ENCODE results near the gene SEC11C.

SEC11C gene

DNA sequence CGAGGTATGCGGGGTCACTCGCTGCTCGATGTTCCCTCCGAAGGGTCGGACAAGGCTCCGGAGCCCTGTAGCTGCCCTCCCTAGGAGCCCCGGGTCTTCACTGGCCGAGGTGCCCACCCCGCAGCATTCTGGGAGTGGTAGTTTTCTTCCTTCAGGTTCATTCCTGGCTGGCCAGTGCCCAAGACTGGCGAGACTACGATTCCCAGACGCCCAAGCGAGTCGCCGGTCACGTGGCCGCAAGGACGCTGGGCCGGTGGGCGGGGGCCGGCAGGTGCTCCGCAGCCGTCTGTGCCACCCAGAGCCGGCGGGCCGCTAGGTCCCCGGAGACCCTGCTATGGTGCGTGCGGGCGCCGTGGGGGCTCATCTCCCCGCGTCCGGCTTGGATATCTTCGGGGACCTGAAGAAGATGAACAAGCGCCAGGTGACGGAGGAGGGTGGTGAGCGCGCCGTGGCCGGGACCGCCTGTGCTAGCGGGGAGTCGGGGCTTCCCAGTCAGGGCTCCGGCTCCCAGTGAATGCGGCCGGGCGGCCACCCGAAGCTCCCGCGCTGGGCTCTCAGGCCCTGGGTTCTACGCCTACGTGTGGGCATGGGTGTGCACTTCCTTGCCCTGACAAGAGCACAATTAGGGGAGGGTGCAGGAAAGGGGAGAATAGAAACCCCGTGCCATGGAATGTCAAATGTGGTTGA is at the start of gene SEC11C:
Gene SEC11C (plus strand): TSS at position 270 of the 687 bp plus-strand sequence. CDS start 65 bp downstream, at position 335.
- TF ChIP-seq, protein P1, sequence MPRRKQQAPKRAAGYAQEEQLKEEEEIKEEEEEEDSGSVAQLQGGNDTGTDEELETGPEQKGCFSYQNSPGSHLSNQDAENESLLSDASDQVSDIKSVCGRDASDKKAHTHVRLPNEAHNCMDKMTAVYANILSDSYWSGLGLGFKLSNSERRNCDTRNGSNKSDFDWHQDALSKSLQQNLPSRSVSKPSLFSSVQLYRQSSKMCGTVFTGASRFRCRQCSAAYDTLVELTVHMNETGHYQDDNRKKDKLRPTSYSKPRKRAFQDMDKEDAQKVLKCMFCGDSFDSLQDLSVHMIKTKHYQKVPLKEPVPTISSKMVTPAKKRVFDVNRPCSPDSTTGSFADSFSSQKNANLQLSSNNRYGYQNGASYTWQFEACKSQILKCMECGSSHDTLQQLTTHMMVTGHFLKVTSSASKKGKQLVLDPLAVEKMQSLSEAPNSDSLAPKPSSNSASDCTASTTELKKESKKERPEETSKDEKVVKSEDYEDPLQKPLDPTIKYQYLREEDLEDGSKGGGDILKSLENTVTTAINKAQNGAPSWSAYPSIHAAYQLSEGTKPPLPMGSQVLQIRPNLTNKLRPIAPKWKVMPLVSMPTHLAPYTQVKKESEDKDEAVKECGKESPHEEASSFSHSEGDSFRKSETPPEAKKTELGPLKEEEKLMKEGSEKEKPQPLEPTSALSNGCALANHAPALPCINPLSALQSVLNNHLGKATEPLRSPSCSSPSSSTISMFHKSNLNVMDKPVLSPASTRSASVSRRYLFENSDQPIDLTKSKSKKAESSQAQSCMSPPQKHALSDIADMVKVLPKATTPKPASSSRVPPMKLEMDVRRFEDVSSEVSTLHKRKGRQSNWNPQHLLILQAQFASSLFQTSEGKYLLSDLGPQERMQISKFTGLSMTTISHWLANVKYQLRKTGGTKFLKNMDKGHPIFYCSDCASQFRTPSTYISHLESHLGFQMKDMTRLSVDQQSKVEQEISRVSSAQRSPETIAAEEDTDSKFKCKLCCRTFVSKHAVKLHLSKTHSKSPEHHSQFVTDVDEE (CRISPR knock-in tag; IDR thresholded peaks at IDR 0.05): peak; percentile 81
- TF ChIP-seq SNAI2 (CRISPR knock-in tag; IDR thresholded peaks at IDR 0.05): peak; percentile 94
- TF ChIP-seq, protein P2, sequence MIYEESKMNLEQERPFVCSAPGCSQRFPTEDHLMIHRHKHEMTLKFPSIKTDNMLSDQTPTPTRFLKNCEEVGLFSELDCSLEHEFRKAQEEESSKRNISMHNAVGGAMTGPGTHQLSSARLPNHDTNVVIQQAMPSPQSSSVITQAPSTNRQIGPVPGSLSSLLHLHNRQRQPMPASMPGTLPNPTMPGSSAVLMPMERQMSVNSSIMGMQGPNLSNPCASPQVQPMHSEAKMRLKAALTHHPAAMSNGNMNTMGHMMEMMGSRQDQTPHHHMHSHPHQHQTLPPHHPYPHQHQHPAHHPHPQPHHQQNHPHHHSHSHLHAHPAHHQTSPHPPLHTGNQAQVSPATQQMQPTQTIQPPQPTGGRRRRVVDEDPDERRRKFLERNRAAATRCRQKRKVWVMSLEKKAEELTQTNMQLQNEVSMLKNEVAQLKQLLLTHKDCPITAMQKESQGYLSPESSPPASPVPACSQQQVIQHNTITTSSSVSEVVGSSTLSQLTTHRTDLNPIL (CRISPR knock-in tag; IDR thresholded peaks at IDR 0.05; ENCODE audit: low read depth): no peak
- ATAC-seq: peak; percentile 96

DNA sequence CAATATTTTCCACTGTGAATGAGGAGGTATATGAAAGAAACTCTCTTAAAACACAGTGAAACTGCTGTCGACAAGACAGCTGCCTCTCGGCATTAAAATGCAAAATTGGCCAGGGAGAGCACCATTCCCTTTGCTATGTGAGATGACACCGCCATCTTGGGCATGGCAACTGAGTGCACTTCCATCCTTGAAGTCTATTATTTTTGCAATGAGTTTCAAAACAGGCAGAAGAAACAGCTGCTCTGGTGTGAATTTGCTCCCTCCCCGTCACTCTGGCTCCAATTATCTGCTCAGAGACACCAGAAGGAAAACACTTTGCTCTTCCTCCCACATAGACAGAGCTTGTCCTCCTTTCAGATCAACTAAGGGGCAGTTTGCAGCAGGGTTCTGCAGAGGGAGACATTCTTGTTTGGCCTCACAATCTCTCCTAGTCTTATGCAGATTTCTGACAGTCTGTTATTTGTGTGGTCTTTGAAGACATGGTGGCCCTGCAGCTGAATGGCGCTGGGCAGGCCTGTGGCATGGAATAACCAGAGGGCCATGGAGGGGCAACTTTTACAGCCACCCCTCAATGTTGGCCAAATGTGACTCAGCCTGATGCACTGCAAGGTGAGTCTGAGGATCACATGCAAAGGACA is 48.6 kb upstream of the SEC11C start:
- TF ChIP-seq, protein P2 (CRISPR knock-in tag; IDR thresholded peaks at IDR 0.05; ENCODE audit: low read depth): no peak
- no peak for TF ChIP-seq TOX (CRISPR knock-in tag; IDR thresholded peaks at IDR 0.05; ENCODE audit: borderline replicate concordance)
- TF ChIP-seq PPARA (CRISPR knock-in tag; IDR thresholded peaks at IDR 0.05; ENCODE audit: borderline replicate concordance): no peak
- no peak for TF ChIP-seq GLIS3 (CRISPR knock-in tag; IDR thresholded peaks at IDR 0.05)
- no peak for TF ChIP-seq TCF4 (CRISPR knock-in tag; IDR thresholded peaks at IDR 0.05; ENCODE audit: borderline replicate concordance)
- TF ChIP-seq, protein P1 (CRISPR knock-in tag; IDR thresholded peaks at IDR 0.05): no peak
- TF ChIP-seq ARNTL (CRISPR knock-in tag; IDR thresholded peaks at IDR 0.05; ENCODE audit: borderline replicate concordance, low read depth): no peak
- TF ChIP-seq CSDC2 (CRISPR knock-in tag; IDR thresholded peaks at IDR 0.05): no peak
- TF ChIP-seq, protein P3, sequence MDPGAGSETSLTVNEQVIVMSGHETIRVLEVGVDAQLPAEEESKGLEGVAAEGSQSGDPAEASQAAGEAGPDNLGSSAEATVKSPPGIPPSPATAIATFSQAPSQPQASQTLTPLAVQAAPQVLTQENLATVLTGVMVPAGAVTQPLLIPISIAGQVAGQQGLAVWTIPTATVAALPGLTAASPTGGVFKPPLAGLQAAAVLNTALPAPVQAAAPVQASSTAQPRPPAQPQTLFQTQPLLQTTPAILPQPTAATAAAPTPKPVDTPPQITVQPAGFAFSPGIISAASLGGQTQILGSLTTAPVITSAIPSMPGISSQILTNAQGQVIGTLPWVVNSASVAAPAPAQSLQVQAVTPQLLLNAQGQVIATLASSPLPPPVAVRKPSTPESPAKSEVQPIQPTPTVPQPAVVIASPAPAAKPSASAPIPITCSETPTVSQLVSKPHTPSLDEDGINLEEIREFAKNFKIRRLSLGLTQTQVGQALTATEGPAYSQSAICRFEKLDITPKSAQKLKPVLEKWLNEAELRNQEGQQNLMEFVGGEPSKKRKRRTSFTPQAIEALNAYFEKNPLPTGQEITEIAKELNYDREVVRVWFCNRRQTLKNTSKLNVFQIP (CRISPR knock-in tag; IDR thresholded peaks at IDR 0.05; ENCODE audit: borderline replicate concordance, low read depth): no peak
- TF ChIP-seq ZNF70 (CRISPR knock-in tag; IDR thresholded peaks at IDR 0.05): no peak
- TF ChIP-seq SNAI2 (CRISPR knock-in tag; IDR thresholded peaks at IDR 0.05): no peak
- no peak for TF ChIP-seq RARB (CRISPR knock-in tag; IDR thresholded peaks at IDR 0.05)
- no peak for TF ChIP-seq ISL1 (CRISPR knock-in tag; IDR thresholded peaks at IDR 0.05)
- ATAC-seq: no peak

DNA sequence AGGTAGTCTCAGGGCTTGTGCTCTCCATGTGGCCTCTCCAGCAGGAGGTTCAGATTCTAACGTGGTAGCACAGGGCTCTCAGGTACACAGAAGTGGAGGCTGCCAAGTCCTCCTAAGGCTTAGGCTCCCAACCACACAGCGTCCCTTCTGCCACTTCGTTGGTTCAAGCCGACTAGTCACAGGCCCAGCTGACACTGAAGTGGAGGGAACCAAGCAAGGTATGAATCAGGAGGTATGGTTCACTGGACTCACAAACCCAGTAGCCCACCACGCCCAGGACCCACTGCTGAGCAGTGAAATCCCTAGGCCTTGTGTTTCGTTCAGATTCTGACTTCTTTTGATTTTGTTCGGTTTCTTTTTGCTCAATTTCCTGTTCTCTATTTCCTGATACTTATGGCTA is 46.0 kb upstream of the SEC11C start:
- ATAC-seq: no peak
- no peak for TF ChIP-seq ISL1 (CRISPR knock-in tag; IDR thresholded peaks at IDR 0.05)
- TF ChIP-seq, protein P3 (CRISPR knock-in tag; IDR thresholded peaks at IDR 0.05; ENCODE audit: borderline replicate concordance, low read depth): no peak
- no peak for TF ChIP-seq TCF4 (CRISPR knock-in tag; IDR thresholded peaks at IDR 0.05; ENCODE audit: borderline replicate concordance)
- TF ChIP-seq ZFP3 (CRISPR knock-in tag; IDR thresholded peaks at IDR 0.05): no peak
- no peak for TF ChIP-seq RARB (CRISPR knock-in tag; IDR thresholded peaks at IDR 0.05)
- no peak for TF ChIP-seq ZC3H10 (CRISPR knock-in tag; IDR thresholded peaks at IDR 0.05)
- TF ChIP-seq ZNF8 (CRISPR knock-in tag; IDR thresholded peaks at IDR 0.05): no peak
- TF ChIP-seq, protein P4, sequence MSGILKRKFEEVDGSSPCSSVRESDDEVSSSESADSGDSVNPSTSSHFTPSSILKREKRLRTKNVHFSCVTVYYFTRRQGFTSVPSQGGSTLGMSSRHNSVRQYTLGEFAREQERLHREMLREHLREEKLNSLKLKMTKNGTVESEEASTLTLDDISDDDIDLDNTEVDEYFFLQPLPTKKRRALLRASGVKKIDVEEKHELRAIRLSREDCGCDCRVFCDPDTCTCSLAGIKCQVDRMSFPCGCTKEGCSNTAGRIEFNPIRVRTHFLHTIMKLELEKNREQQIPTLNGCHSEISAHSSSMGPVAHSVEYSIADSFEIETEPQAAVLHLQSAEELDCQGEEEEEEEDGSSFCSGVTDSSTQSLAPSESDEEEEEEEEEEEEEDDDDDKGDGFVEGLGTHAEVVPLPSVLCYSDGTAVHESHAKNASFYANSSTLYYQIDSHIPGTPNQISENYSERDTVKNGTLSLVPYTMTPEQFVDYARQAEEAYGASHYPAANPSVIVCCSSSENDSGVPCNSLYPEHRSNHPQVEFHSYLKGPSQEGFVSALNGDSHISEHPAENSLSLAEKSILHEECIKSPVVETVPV (CRISPR knock-in tag; IDR thresholded peaks at IDR 0.05): no peak
- TF ChIP-seq PPARA (CRISPR knock-in tag; IDR thresholded peaks at IDR 0.05; ENCODE audit: borderline replicate concordance): no peak
- TF ChIP-seq, protein P2 (CRISPR knock-in tag; IDR thresholded peaks at IDR 0.05; ENCODE audit: low read depth): no peak
- TF ChIP-seq CSDC2 (CRISPR knock-in tag; IDR thresholded peaks at IDR 0.05): no peak
- no peak for TF ChIP-seq BACH2 (CRISPR knock-in tag; IDR thresholded peaks at IDR 0.05; ENCODE audit: borderline replicate concordance)
- no peak for TF ChIP-seq GLIS3 (CRISPR knock-in tag; IDR thresholded peaks at IDR 0.05)
- no peak for TF ChIP-seq OSR1 (CRISPR knock-in tag; IDR thresholded peaks at IDR 0.05)
